Measurements from ENCODE around the gene SAT1. TPM values are rescaled to one million over a fixed set of nuclear protein-coding genes. Genes with fewer than 3 reads are reported as not detected.

Gene SAT1
- total and polyA plus RNA-seq, 4 donors: 269 to 481 (median 393) TPM

DNA sequence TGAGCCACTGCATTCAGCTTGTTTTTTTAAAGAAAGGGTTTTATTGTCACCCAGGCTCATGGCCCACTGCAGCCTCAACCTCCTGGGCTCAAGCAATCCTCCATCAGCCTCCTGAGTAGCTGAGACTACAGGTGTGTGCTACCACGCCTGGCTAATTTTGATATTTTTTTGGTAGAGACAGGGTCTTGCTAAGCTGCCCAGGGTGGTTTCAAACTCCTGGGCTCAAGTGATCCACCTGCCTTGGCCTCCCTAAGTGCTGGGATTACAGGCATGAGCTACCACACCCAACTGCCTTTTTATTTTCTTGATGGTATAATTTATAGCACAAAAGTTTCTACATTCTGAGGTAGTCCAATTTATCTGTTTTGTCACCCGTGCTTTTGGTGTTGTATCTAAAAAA, 38.9 kb downstream of the SAT1 start:
- intact Hi-C loops (cut with DNase I): no loop called here
- H3K27ac ChIP-seq (ENCODE audit: low read depth in 1 of 2, low read length in 2 of 2): no peak overlapping the region
- H3K4me1 ChIP-seq (ENCODE audit: control insufficient read depth in 1 of 2, insufficient read depth in 2 of 2, low read length in 2 of 2): no peaks in the 10 kb centered on the region
- H3K36me3 ChIP-seq (ENCODE audit: control insufficient read depth in 1 of 2, insufficient read depth in 2 of 2, low read length in 1 of 2): no peaks in the 10 kb centered on the region
- DNase-seq: no peak
- no peak overlapping the region for H3K4me3 ChIP-seq (ENCODE audit: low read length in 2 of 2)
- 55 to 56% methylated on average over 2 of the region's 2 CpGs for WGBS, 2 donors
- no peaks in the 10 kb centered on the region for H3K27me3 ChIP-seq (ENCODE audit: control insufficient read depth in 1 of 2, insufficient read depth in 2 of 2, low read length in 1 of 2)
- no peaks in the 10 kb centered on the region for H3K9me3 ChIP-seq (ENCODE audit: control insufficient read depth, low read length)
- ATAC-seq (ENCODE audit: low FRiP score): no peak

DNA sequence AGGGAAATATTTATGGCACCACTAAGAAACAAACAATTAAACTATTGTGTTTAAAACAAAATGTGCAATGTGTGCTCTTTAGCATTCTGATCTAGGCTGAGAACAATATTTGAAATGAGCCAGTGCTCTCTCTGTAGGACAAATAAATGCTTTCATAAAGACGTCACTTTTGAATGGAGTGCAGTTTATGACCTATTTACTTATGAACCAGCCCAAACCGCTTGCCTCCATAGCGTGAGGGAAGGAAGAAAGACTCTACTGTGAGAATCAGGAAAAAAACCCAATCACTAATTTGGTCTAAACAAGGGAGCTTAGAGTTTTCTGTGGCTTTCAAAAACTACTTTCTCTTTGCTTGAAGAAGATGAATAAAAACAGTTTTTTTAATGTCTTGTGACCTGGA, 39.4 kb downstream of the SAT1 start:
- no peaks in the 10 kb centered on the region for H3K9me3 ChIP-seq (ENCODE audit: control insufficient read depth, low read length)
- no peak for DNase-seq
- intact Hi-C loops (cut with DNase I): no loop called here
- no peaks in the 10 kb centered on the region for H3K4me1 ChIP-seq (ENCODE audit: control insufficient read depth in 1 of 2, insufficient read depth in 2 of 2, low read length in 2 of 2)
- ATAC-seq (ENCODE audit: low FRiP score): no peak
- WGBS, 2 donors: 14 to 30% methylated on average over 3 of the region's 3 CpGs
- no peaks in the 10 kb centered on the region for H3K27me3 ChIP-seq (ENCODE audit: control insufficient read depth in 1 of 2, insufficient read depth in 2 of 2, low read length in 1 of 2)
- no peaks in the 10 kb centered on the region for H3K36me3 ChIP-seq (ENCODE audit: control insufficient read depth in 1 of 2, insufficient read depth in 2 of 2, low read length in 1 of 2)
- no peak overlapping the region for H3K27ac ChIP-seq (ENCODE audit: low read depth in 1 of 2, low read length in 2 of 2)
- no peak overlapping the region for H3K4me3 ChIP-seq (ENCODE audit: low read length in 2 of 2)

DNA sequence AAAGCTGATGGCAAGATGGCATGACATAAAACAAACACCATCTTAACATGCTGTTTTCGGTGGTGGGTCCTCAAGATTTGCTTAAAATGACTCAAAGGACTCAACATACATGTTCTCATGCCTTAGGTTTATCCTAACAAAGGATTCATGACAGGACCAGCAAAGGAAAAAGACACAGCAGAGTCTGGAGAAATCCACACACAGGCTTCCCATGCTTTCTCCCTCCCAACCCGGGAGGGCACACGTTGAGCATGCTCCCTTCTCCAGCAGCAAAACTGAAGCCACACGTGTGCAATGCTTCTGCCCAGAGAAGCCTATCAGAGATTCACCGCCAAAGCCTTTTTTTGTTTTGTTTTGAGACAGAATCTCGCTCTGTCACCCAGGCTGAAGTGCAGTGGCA, 39.9 kb downstream of the SAT1 start:
- intact Hi-C loops (cut with DNase I): no loop called here
- no peak overlapping the region for H3K4me3 ChIP-seq (ENCODE audit: low read length in 2 of 2)
- no peaks in the 10 kb centered on the region for H3K36me3 ChIP-seq (ENCODE audit: control insufficient read depth in 1 of 2, insufficient read depth in 2 of 2, low read length in 1 of 2)
- no peak for ATAC-seq (ENCODE audit: low FRiP score)
- DNase-seq: no peak
- no peaks in the 10 kb centered on the region for H3K4me1 ChIP-seq (ENCODE audit: control insufficient read depth in 1 of 2, insufficient read depth in 2 of 2, low read length in 2 of 2)
- no peaks in the 10 kb centered on the region for H3K9me3 ChIP-seq (ENCODE audit: control insufficient read depth, low read length)
- H3K27me3 ChIP-seq (ENCODE audit: control insufficient read depth in 1 of 2, insufficient read depth in 2 of 2, low read length in 1 of 2): no peaks in the 10 kb centered on the region
- WGBS, 2 donors: 56 to 63% methylated on average over 6 of the region's 6 CpGs
- no peak overlapping the region for H3K27ac ChIP-seq (ENCODE audit: low read depth in 1 of 2, low read length in 2 of 2)

DNA sequence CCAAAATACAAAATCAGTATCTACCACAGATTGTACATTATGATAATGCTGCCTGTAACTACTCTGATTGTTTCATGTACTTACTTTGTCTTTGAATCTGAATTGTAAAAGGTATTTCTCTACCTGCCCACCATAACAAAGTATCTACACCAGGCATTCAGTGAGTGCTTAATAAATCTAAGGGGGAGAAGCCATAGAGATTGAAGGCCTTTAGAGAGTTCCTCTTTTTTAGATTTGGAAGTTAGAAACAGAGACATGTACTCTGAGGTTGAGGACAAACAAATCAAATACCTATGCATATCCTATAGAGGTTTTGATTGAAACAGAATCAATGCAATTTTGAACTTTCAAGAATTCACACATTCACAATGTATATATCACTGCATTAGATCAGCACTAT, 42.7 kb downstream of the SAT1 start:
- intact Hi-C loops (cut with DNase I): no loop called here
- H3K4me1 ChIP-seq (ENCODE audit: control insufficient read depth in 1 of 2, insufficient read depth in 2 of 2, low read length in 2 of 2): no peaks in the 10 kb centered on the region
- no peaks in the 10 kb centered on the region for H3K36me3 ChIP-seq (ENCODE audit: control insufficient read depth in 1 of 2, insufficient read depth in 2 of 2, low read length in 1 of 2)
- H3K27me3 ChIP-seq (ENCODE audit: control insufficient read depth in 1 of 2, insufficient read depth in 2 of 2, low read length in 1 of 2): no peaks in the 10 kb centered on the region
- H3K4me3 ChIP-seq (ENCODE audit: low read length in 2 of 2): no peak overlapping the region
- H3K27ac ChIP-seq (ENCODE audit: low read depth in 1 of 2, low read length in 2 of 2): no peak overlapping the region
- H3K9me3 ChIP-seq (ENCODE audit: control insufficient read depth, low read length): no peaks in the 10 kb centered on the region
- ATAC-seq (ENCODE audit: low FRiP score) (no peak), DNase-seq (no peak)

DNA sequence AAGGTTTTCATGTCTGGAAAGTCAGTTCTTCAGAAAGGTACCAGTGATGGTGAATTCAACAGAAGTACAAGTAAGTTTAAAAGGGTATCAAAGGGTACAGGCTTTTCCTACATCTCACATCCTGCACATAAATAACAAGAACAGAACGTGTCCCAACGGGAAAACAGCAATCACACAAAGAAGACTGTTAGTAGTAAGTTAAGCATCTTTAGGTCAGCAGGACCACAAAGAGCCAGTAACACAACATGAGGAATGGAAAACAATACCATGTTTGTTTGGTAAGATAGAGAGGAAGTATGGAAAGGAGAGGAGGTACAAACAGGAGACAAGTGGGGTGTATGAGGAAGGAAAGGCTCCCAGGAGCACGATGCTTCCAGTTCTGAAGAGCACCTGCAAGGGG, 43.2 kb downstream of the SAT1 start:
- intact Hi-C loops (cut with DNase I): no loop called here
- Histone ChIP-seq H3K27me3 (ENCODE audit: control insufficient read depth in 1 of 2, insufficient read depth in 2 of 2, low read length in 1 of 2) (no peaks in the 10 kb centered on the region), H3K27ac (ENCODE audit: low read depth in 1 of 2, low read length in 2 of 2) (no peak overlapping the region), H3K36me3 (ENCODE audit: control insufficient read depth in 1 of 2, insufficient read depth in 2 of 2, low read length in 1 of 2) (no peaks in the 10 kb centered on the region), H3K4me3 (ENCODE audit: low read length in 2 of 2) (no peak overlapping the region), H3K4me1 (ENCODE audit: control insufficient read depth in 1 of 2, insufficient read depth in 2 of 2, low read length in 2 of 2) (no peaks in the 10 kb centered on the region), H3K9me3 (ENCODE audit: control insufficient read depth, low read length) (no peaks in the 10 kb centered on the region)
- DNase-seq (no peak), ATAC-seq (ENCODE audit: low FRiP score) (no peak)
- WGBS, 2 donors: 80 to 94% methylated on average over 3 of the region's 3 CpGs

DNA sequence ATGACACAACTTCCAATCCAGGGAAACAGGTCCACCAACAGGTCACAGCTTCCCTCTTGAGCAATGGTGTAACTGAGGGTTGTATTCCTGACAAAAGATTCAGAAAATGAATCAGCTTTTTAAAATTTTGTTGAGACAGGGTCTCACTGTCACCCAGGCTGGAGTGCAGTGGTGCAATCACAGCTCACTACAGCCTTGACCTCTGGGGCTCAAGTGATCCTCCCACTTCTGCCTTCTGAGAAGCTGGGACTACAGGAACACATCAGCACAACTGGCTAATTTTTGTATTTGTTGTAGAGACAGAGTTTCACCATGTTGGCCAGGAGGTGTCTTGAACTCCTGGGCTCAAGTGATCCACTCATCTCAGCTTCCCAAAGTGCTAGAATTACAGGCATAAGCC, 43.7 kb downstream of the SAT1 start:
- Histone ChIP-seq H3K27me3 (ENCODE audit: control insufficient read depth in 1 of 2, insufficient read depth in 2 of 2, low read length in 1 of 2) (no peaks in the 10 kb centered on the region), H3K4me3 (ENCODE audit: low read length in 2 of 2) (no peak overlapping the region), H3K4me1 (ENCODE audit: control insufficient read depth in 1 of 2, insufficient read depth in 2 of 2, low read length in 2 of 2) (no peaks in the 10 kb centered on the region), H3K36me3 (ENCODE audit: control insufficient read depth in 1 of 2, insufficient read depth in 2 of 2, low read length in 1 of 2) (no peaks in the 10 kb centered on the region), H3K9me3 (ENCODE audit: control insufficient read depth, low read length) (no peaks in the 10 kb centered on the region), H3K27ac (ENCODE audit: low read depth in 1 of 2, low read length in 2 of 2) (no peak overlapping the region)
- intact Hi-C loops (cut with DNase I): no loop called here
- ATAC-seq (ENCODE audit: low FRiP score) (no peak), DNase-seq (no peak)

DNA sequence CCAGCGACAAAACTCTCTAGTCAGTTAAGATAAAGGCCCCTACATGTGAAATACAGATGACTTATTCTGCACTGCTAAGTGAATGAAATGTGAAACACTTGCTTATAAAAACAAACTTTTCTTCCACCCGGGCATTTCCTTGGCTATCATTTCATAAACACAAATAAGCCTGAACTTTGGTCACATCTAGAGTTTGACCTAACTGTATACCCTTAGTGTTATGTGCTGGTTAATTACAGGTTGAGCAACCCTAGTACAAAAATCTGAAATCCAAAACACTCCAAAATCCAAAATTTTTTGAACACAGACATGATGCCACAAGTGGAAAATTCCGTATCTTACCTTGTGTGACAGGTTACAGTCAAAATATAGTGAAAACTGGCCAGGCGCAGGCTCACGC, 45.9 kb downstream of the SAT1 start:
- no peak for DNase-seq

DNA sequence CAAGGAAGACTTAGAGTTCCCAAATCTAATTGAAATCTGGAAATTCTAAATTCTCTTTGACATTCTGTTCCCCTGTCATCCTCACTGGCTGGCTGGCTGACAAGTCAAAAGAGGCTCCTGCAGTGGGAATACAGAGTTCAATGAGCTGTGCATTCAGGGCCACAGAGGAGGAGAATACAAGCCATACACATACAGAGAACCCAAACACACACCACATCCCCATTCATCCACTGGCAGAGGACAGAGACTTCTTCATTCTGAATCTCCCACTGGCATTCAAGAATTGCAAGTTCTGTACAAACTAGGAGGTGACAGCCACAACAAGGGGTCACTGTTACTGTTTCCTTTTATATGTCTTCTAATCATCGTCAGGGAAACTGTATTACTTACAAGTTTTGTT, 49.7 kb downstream of the SAT1 start:
- Histone ChIP-seq H3K4me3 (ENCODE audit: low read length in 2 of 2) (no peak overlapping the region), H3K27ac (ENCODE audit: low read depth in 1 of 2, low read length in 2 of 2) (no peak overlapping the region), H3K9me3 (ENCODE audit: control insufficient read depth, low read length) (no peaks in the 10 kb centered on the region), H3K4me1 (ENCODE audit: control insufficient read depth in 1 of 2, insufficient read depth in 2 of 2, low read length in 2 of 2) (no peaks in the 10 kb centered on the region), H3K36me3 (ENCODE audit: control insufficient read depth in 1 of 2, insufficient read depth in 2 of 2, low read length in 1 of 2) (no peaks in the 10 kb centered on the region), H3K27me3 (ENCODE audit: control insufficient read depth in 1 of 2, insufficient read depth in 2 of 2, low read length in 1 of 2) (no peaks in the 10 kb centered on the region)
- ATAC-seq (ENCODE audit: low FRiP score) (no peak), DNase-seq (no peak)
- intact Hi-C loops (cut with DNase I): no loop called here
- WGBS, 2 donors: 92% methylated on average over 1 of the region's 1 CpG

More for the DNA sequence above, 45.9 kb downstream of the SAT1 start:
- H3K36me3 ChIP-seq (ENCODE audit: control insufficient read depth in 1 of 2, insufficient read depth in 2 of 2, low read length in 1 of 2): no peaks in the 10 kb centered on the region
- H3K9me3 ChIP-seq (ENCODE audit: control insufficient read depth, low read length): no peaks in the 10 kb centered on the region
- no peaks in the 10 kb centered on the region for H3K4me1 ChIP-seq (ENCODE audit: control insufficient read depth in 1 of 2, insufficient read depth in 2 of 2, low read length in 2 of 2)
- H3K4me3 ChIP-seq (ENCODE audit: low read length in 2 of 2): no peak overlapping the region
- WGBS, 2 donors: 75 to 80% methylated on average over 5 of the region's 5 CpGs
- H3K27ac ChIP-seq (ENCODE audit: low read depth in 1 of 2, low read length in 2 of 2): no peak overlapping the region
- ATAC-seq (ENCODE audit: low FRiP score): no peak
- H3K27me3 ChIP-seq (ENCODE audit: control insufficient read depth in 1 of 2, insufficient read depth in 2 of 2, low read length in 1 of 2): no peaks in the 10 kb centered on the region
- intact Hi-C loops (cut with DNase I): no loop called here
